Measurements from ENCODE around the gene IGSF8.

Gene IGSF8

DNA sequence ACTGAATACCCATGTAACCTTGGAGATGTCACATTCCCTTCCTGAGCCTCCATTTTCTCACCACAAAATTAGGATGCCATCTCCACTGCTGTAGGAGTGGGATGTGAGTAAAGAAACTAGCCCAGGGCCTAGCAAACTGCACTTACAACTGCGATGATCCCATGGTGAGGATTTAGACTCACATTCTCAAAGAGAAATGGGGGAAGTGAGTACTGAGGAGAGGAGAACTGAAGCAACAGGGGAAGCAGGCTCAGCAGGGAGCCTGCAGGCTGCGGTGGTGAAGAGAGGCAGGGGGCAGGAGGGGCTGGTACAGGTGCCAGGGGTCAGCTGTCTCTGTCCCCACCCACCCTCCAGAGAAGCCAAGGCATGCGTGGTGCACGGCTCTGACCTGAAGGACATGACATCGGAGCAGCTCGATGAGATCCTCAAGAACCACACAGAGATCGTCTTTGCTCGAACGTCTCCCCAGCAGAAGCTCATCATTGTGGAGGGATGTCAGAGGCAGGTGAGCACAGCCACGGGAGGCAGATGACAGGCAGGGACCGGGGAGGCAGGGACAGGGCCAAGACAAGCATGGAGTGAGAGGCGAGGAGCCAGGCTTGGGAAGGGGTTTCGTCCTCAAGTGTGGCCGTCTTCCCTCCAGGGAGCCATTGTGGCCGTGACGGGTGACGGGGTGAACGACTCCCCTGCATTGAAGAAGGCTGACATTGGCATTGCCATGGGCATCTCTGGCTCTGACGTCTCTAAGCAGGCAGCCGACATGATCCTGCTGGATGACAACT, 36.6 kb upstream of the IGSF8 start:
- H3K79me2 ChIP-seq (ENCODE audit: control insufficient read depth, low read length), result no peaks in the 10 kb centered on the region
- no peak overlapping the region for H3K4me2 ChIP-seq (ENCODE audit: low read length)
- no peaks in the 10 kb centered on the region for H3K4me1 ChIP-seq (ENCODE audit: control insufficient read depth, low read length)
- peaks cover 11% of the 10 kb centered on the region for H3K27me3 ChIP-seq (ENCODE audit: control insufficient read depth, low read length)
- no peak overlapping the region for H3K27ac ChIP-seq (ENCODE audit: low read depth, low read length)
- no peaks in the 10 kb centered on the region for H3K9me3 ChIP-seq (ENCODE audit: control insufficient read depth, insufficient read depth, low read length)
- H3K9me2 ChIP-seq (replicated peaks; ENCODE audit: control insufficient read depth, low read length), result no peaks in the 10 kb centered on the region
- no peaks in the 10 kb centered on the region for H4K20me1 ChIP-seq (ENCODE audit: control insufficient read depth, insufficient read depth, low read depth, low read length)
- TF ChIP-seq, protein P1, sequence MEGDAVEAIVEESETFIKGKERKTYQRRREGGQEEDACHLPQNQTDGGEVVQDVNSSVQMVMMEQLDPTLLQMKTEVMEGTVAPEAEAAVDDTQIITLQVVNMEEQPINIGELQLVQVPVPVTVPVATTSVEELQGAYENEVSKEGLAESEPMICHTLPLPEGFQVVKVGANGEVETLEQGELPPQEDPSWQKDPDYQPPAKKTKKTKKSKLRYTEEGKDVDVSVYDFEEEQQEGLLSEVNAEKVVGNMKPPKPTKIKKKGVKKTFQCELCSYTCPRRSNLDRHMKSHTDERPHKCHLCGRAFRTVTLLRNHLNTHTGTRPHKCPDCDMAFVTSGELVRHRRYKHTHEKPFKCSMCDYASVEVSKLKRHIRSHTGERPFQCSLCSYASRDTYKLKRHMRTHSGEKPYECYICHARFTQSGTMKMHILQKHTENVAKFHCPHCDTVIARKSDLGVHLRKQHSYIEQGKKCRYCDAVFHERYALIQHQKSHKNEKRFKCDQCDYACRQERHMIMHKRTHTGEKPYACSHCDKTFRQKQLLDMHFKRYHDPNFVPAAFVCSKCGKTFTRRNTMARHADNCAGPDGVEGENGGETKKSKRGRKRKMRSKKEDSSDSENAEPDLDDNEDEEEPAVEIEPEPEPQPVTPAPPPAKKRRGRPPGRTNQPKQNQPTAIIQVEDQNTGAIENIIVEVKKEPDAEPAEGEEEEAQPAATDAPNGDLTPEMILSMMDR (IDR thresholded peaks at IDR 0.05; ENCODE audit: low read depth, low read length, poor library complexity, severe bottlenecking), result no peak
- no peak for TF ChIP-seq EZH2phosphoT487 (IDR thresholded peaks at IDR 0.05; ENCODE audit: borderline replicate concordance, low read length)
- H3F3A ChIP-seq (ENCODE audit: control insufficient read depth, insufficient read depth), result no peaks in the 10 kb centered on the region
- H3K36me3 ChIP-seq (ENCODE audit: control insufficient read depth, low read length), result no peaks in the 10 kb centered on the region
- H3K4me3 ChIP-seq (ENCODE audit: low read length), result no peak overlapping the region

DNA sequence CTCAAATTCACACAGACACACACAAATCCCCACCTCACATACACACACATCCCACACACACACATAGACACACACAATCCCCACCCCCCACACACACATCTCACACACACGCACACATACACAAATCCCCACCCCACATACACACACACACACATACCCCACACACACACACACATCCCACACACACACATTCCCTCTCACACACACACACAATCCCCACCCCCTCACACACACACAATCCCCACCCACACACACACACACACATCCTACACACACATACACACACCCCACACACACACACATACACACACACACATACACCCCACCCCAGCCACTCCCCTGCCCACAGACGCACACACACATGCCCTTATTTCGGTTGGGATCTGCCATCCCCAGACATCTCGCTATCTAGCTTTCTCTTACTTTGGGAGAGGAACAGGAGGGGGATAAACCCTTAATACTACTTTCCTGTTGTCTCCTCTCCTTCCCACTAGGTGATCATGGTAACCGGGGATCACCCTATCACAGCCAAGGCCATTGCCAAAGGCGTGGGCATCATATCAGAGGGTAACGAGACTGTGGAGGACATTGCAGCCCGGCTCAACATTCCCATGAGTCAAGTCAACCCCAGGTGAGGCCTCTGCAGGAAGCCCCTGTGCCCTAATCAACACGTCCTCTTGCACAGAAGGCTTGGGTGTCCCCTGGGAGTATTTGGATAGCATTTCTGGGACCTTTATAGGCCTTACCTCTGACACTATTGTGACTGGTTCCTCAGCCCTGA, 35.8 kb upstream of the IGSF8 start:
- no peak overlapping the region for H3K4me2 ChIP-seq (ENCODE audit: low read length)
- no peak overlapping the region for H3K27ac ChIP-seq (ENCODE audit: low read depth, low read length)
- no peaks in the 10 kb centered on the region for H3K9me3 ChIP-seq (ENCODE audit: control insufficient read depth, insufficient read depth, low read length)
- no peaks in the 10 kb centered on the region for H4K20me1 ChIP-seq (ENCODE audit: control insufficient read depth, insufficient read depth, low read depth, low read length)
- no peaks in the 10 kb centered on the region for H3F3A ChIP-seq (ENCODE audit: control insufficient read depth, insufficient read depth)
- TF ChIP-seq EZH2phosphoT487 (IDR thresholded peaks at IDR 0.05; ENCODE audit: borderline replicate concordance, low read length), result no peak
- TF ChIP-seq, protein P1 (IDR thresholded peaks at IDR 0.05; ENCODE audit: low read depth, low read length, poor library complexity, severe bottlenecking), result no peak
- peaks cover 11% of the 10 kb centered on the region for H3K27me3 ChIP-seq (ENCODE audit: control insufficient read depth, low read length)
- H3K4me1 ChIP-seq (ENCODE audit: control insufficient read depth, low read length), result no peaks in the 10 kb centered on the region
- H3K9me2 ChIP-seq (replicated peaks; ENCODE audit: control insufficient read depth, low read length), result no peaks in the 10 kb centered on the region
- no peaks in the 10 kb centered on the region for H3K79me2 ChIP-seq (ENCODE audit: control insufficient read depth, low read length)
- H3K4me3 ChIP-seq (ENCODE audit: low read length), result no peak overlapping the region
- H3K36me3 ChIP-seq (ENCODE audit: control insufficient read depth, low read length), result no peaks in the 10 kb centered on the region

DNA sequence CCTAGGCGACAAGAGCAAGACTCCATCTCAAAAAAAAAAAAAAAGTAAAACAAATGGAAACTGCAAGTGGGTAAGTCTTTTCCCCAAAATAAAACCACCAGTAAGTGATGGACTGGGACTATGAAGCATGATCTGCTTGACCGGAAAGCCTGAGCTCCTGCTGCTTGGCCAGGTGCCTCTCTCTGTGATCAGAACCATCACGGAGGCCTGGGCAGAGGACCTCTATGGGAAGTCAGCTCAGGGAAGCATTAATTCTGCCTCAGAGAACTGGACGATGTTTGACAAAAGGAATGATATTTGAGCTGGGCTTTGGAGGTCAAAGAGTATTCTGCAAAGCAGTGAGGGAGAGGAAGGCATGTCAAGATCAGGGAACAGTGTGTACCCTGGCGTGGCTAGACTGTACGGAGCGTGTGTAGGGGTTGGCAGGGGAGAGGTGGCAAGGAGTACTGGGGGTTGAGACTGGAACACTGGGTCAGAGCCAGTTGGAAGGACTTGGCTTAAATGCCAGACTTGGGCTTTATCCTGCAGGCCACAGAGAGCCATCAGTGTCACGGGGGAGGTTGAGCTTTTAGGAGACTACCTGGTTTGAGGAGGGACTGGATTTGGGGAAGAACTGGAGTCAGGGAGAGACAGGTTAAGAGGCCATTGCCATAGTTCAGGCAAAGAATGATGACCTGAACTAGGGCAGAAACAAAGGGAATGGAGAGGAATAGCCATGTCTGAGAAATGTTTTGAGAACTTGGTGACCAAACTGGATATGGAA, 33.6 kb upstream of the IGSF8 start:
- no peak overlapping the region for H3K27ac ChIP-seq (ENCODE audit: low read depth, low read length)
- H3K4me1 ChIP-seq (ENCODE audit: control insufficient read depth, low read length), result no peaks in the 10 kb centered on the region
- H3K4me2 ChIP-seq (ENCODE audit: low read length), result no peak overlapping the region
- peaks cover 14% of the 10 kb centered on the region for H3K27me3 ChIP-seq (ENCODE audit: control insufficient read depth, low read length)
- H3K79me2 ChIP-seq (ENCODE audit: control insufficient read depth, low read length), result no peaks in the 10 kb centered on the region
- H4K20me1 ChIP-seq (ENCODE audit: control insufficient read depth, insufficient read depth, low read depth, low read length), result no peaks in the 10 kb centered on the region
- H3K9me3 ChIP-seq (ENCODE audit: control insufficient read depth, insufficient read depth, low read length), result no peaks in the 10 kb centered on the region
- H3F3A ChIP-seq (ENCODE audit: control insufficient read depth, insufficient read depth), result no peaks in the 10 kb centered on the region
- no peak overlapping the region for H3K4me3 ChIP-seq (ENCODE audit: low read length)
- TF ChIP-seq, protein P1 (IDR thresholded peaks at IDR 0.05; ENCODE audit: low read depth, low read length, poor library complexity, severe bottlenecking), result no peak
- no peak for TF ChIP-seq EZH2phosphoT487 (IDR thresholded peaks at IDR 0.05; ENCODE audit: borderline replicate concordance, low read length)
- H3K9me2 ChIP-seq (replicated peaks; ENCODE audit: control insufficient read depth, low read length), result no peaks in the 10 kb centered on the region
- no peaks in the 10 kb centered on the region for H3K36me3 ChIP-seq (ENCODE audit: control insufficient read depth, low read length)
